WTC11 (cell line): ENCODE data around the gene APOBEC3B. TPM values are rescaled to one million over a fixed set of nuclear protein-coding genes. Genes with fewer than 3 reads are reported as not detected.

Experiments used
- ATAC-seq: fragments of 200-7000 bp; cut with Tn5 transposase; 2 replicates; pipeline ENCODE4 v1.10.0; 2021; ENCODE audit warnings: mild to moderate bottlenecking, moderate library complexity
- CTCF ChIA-PET: fragments of 300-600 bp; sonication (Branson Sonifier 250); formaldehyde crosslinking; loops from one replicate; lab custom pipeline; 2021; ENCODE audit warnings: antibody characterized with exemption; lab: Charles Lee
- POLR2A ChIA-PET: fragments of 350-600 bp; sonication (Branson Sonifier 250); formaldehyde crosslinking; loops from one replicate; lab custom pipeline; 2021; ENCODE audit warnings: antibody characterized with exemption; lab: Charles Lee
- DNase-seq: peaks from one replicate; pipeline ENCODE4 v3.0.0; 2021; ENCODE audit warnings: low spot score
- H3K27ac Mint-ChIP-seq: 2 replicates; pipeline ENCODE4 v1.8.0; 2021; ENCODE audit warnings: mixed read lengths
- H3K27me3 Mint-ChIP-seq: 2 replicates; pipeline ENCODE4 v1.8.0; 2021; ENCODE audit warnings: low read depth, mild to moderate bottlenecking, moderate library complexity, mixed read lengths
- H3K36me3 Mint-ChIP-seq: 2 replicates; pipeline ENCODE4 v1.8.0; 2021; ENCODE audit warnings: mixed read lengths
- H3K4me1 Mint-ChIP-seq: 2 replicates; pipeline ENCODE4 v1.8.0; 2022; ENCODE audit warnings: mixed read lengths
- H3K4me3 Mint-ChIP-seq: 2 replicates; pipeline ENCODE4 v1.8.0; 2021; ENCODE audit warnings: mild to moderate bottlenecking, moderate library complexity, mixed read lengths
- H3K9me3 Mint-ChIP-seq: 2 replicates; pipeline ENCODE4 v1.8.0; 2021; ENCODE audit warnings: mixed read lengths
- ATF3 ChIP-seq: sonication (generic); formaldehyde crosslinking; conservative IDR thresholded peaks from 2 replicates; pipeline ENCODE4 v1.8.1; 2022; ENCODE audit warnings: mild to moderate bottlenecking, missing genetic modification reagents
- HMGA2 ChIP-seq: fragments of 250-450 bp; sonication (Bioruptor Pico); IDR thresholded peaks from 2 replicates; pipeline ENCODE4 v1.4.0; 2021; ENCODE audit warnings: mild to moderate bottlenecking, moderate library complexity
- KAT7 ChIP-seq: sonication (generic); formaldehyde crosslinking; IDR thresholded peaks from 2 replicates; pipeline ENCODE4 v1.8.1; 2023; ENCODE audit warnings: missing genetic modification reagents, mild to moderate bottlenecking, borderline replicate concordance
- NR1H2 ChIP-seq: sonication (generic); formaldehyde crosslinking; IDR thresholded peaks from 2 replicates; pipeline ENCODE4 v1.9.0; 2021; ENCODE audit warnings: mild to moderate bottlenecking, moderate library complexity, missing genetic modification reagents
- TCF7 ChIP-seq: sonication (generic); formaldehyde crosslinking; IDR thresholded peaks from 2 replicates; pipeline ENCODE4 v1.8.0; 2022; ENCODE audit warnings: mild to moderate bottlenecking, low read depth, missing genetic modification reagents, moderate library complexity
- TEAD4 ChIP-seq: sonication (generic); formaldehyde crosslinking; IDR thresholded peaks from 2 replicates; pipeline ENCODE4 v1.8.0; 2022; ENCODE audit warnings: mild to moderate bottlenecking, missing genetic modification reagents
- ZBTB21 ChIP-seq: sonication (generic); formaldehyde crosslinking; IDR thresholded peaks from 2 replicates; pipeline ENCODE4 v1.8.1; 2023; ENCODE audit warnings: mild to moderate bottlenecking, missing genetic modification reagents, borderline replicate concordance
- ZNF232 ChIP-seq: sonication (generic); formaldehyde crosslinking; IDR thresholded peaks from 2 replicates; pipeline ENCODE4 v1.8.0; 2022; ENCODE audit warnings: mild to moderate bottlenecking, missing genetic modification reagents
- ZNF281 ChIP-seq: sonication (generic); formaldehyde crosslinking; IDR thresholded peaks from 2 replicates; pipeline ENCODE4 v1.8.0; 2023; ENCODE audit warnings: mild to moderate bottlenecking, missing genetic modification reagents
- ZNF425 ChIP-seq: fragments of 250-450 bp; sonication (Bioruptor Pico); conservative IDR thresholded peaks from 2 replicates; pipeline ENCODE4 v1.9.0; 2021; ENCODE audit warnings: mild to moderate bottlenecking
- total RNA-seq: library from RNA; stranded (reverse); gene quantifications from 3 replicates; pipeline ENCODE4 v1.2.3, GENCODE V29; 2021
- TF ChIP-seq, protein P1 (sequence below): sonication (generic); formaldehyde crosslinking; IDR thresholded peaks from 2 replicates; pipeline ENCODE4 v1.8.0; 2022; ENCODE audit warnings: mild to moderate bottlenecking, missing genetic modification reagents
- TF ChIP-seq, protein P2 (sequence below): sonication (generic); formaldehyde crosslinking; IDR thresholded peaks from 2 replicates; pipeline ENCODE4 v1.8.1; 2023; ENCODE audit warnings: mild to moderate bottlenecking, missing genetic modification reagents, borderline replicate concordance
- TF ChIP-seq, protein P3 (sequence below): sonication (generic); formaldehyde crosslinking; conservative IDR thresholded peaks from 2 replicates; pipeline ENCODE4 v1.8.1; 2023; ENCODE audit warnings: mild to moderate bottlenecking, low read depth, missing genetic modification reagents, moderate library complexity

APOBEC3B gene
- total RNA-seq, 1 experiment from 2014 or later = 4.0 TPM

- POLR2A ChIA-PET = no interaction called here
- TF ChIP-seq ZNF425 (CRISPR knock-in tag) (no peak), NR1H2 (CRISPR knock-in tag) (no peak)
- TF ChIP-seq, all 79 proteins: peak for 0
- Mint-ChIP-seq H3K36me3 (no peaks in the 10 kb centered on the region), H3K27ac (no peak overlapping the region), H3K4me3 (no peak overlapping the region), H3K9me3 (no peaks in the 10 kb centered on the region), H3K27me3 (no peaks in the 10 kb centered on the region; the same call in 1 of the 2 replicates), H3K4me1 (peaks cover 5% of the 10 kb centered on the region)
- CTCF ChIA-PET = no interaction called here
- ATAC-seq (no peak), DNase-seq (no peak)
Measured at GRCh38 chr22:38964989-38965388, 17.2 kb upstream of the APOBEC3B start.

GRCh38 chr22:38965614-38966379 lies 16.4 kb upstream of the APOBEC3B start:
- H3K36me3 Mint-ChIP-seq = no peaks in the 10 kb centered on the region
- CTCF ChIA-PET = interaction anchor here (1.2 to 1.6 kb wide), 3 partner anchors 37 to 96 kb away, joined by 3 to 6 read pairs (median 3); no protein-coding TSS in a partner anchor
- no peak overlapping the region for H3K4me3 Mint-ChIP-seq
- no peak overlapping the region for H3K27ac Mint-ChIP-seq
- POLR2A ChIA-PET = no interaction called here
- no peaks in the 10 kb centered on the region for H3K9me3 Mint-ChIP-seq
- ATAC-seq (no peak), DNase-seq (no peak)
- no peaks in the 10 kb centered on the region; the same call in 1 of the 2 replicates for H3K27me3 Mint-ChIP-seq
- peaks cover 5% of the 10 kb centered on the region for H3K4me1 Mint-ChIP-seq
- TF ChIP-seq NR1H2 (CRISPR knock-in tag) (no peak), TEAD4 (no peak), ZNF281 (CRISPR knock-in tag) (no peak), HMGA2 (CRISPR knock-in tag) (no peak)
- TF ChIP-seq, protein P1, sequence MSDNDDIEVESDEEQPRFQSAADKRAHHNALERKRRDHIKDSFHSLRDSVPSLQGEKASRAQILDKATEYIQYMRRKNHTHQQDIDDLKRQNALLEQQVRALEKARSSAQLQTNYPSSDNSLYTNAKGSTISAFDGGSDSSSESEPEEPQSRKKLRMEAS (CRISPR knock-in tag) = no peak
- TF ChIP-seq, protein P2, sequence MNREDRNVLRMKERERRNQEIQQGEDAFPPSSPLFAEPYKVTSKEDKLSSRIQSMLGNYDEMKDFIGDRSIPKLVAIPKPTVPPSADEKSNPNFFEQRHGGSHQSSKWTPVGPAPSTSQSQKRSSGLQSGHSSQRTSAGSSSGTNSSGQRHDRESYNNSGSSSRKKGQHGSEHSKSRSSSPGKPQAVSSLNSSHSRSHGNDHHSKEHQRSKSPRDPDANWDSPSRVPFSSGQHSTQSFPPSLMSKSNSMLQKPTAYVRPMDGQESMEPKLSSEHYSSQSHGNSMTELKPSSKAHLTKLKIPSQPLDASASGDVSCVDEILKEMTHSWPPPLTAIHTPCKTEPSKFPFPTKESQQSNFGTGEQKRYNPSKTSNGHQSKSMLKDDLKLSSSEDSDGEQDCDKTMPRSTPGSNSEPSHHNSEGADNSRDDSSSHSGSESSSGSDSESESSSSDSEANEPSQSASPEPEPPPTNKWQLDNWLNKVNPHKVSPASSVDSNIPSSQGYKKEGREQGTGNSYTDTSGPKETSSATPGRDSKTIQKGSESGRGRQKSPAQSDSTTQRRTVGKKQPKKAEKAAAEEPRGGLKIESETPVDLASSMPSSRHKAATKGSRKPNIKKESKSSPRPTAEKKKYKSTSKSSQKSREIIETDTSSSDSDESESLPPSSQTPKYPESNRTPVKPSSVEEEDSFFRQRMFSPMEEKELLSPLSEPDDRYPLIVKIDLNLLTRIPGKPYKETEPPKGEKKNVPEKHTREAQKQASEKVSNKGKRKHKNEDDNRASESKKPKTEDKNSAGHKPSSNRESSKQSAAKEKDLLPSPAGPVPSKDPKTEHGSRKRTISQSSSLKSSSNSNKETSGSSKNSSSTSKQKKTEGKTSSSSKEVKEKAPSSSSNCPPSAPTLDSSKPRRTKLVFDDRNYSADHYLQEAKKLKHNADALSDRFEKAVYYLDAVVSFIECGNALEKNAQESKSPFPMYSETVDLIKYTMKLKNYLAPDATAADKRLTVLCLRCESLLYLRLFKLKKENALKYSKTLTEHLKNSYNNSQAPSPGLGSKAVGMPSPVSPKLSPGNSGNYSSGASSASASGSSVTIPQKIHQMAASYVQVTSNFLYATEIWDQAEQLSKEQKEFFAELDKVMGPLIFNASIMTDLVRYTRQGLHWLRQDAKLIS (CRISPR knock-in tag) = no peak

- Mint-ChIP-seq H3K4me3 (no peak overlapping the region), H3K27me3 (no peaks in the 10 kb centered on the region; the same call in 1 of the 2 replicates), H3K27ac (no peak overlapping the region), H3K9me3 (no peaks in the 10 kb centered on the region), H3K36me3 (no peaks in the 10 kb centered on the region), H3K4me1 (peaks cover 5% of the 10 kb centered on the region)
- POLR2A ChIA-PET = no interaction called here
- ATAC-seq = no peak
- no peak for DNase-seq
- CTCF ChIA-PET = interaction anchor here (1.2 to 1.6 kb wide), 3 partner anchors 37 to 96 kb away, joined by 3 to 6 read pairs (median 3); no protein-coding TSS in a partner anchor
- TF ChIP-seq ZNF232 (CRISPR knock-in tag) = no peak
- TF ChIP-seq TCF7 (CRISPR knock-in tag) = no peak
- no peak for TF ChIP-seq ZBTB21 (CRISPR knock-in tag)
- no peak for TF ChIP-seq ATF3 (CRISPR knock-in tag)
- TF ChIP-seq, protein P3, sequence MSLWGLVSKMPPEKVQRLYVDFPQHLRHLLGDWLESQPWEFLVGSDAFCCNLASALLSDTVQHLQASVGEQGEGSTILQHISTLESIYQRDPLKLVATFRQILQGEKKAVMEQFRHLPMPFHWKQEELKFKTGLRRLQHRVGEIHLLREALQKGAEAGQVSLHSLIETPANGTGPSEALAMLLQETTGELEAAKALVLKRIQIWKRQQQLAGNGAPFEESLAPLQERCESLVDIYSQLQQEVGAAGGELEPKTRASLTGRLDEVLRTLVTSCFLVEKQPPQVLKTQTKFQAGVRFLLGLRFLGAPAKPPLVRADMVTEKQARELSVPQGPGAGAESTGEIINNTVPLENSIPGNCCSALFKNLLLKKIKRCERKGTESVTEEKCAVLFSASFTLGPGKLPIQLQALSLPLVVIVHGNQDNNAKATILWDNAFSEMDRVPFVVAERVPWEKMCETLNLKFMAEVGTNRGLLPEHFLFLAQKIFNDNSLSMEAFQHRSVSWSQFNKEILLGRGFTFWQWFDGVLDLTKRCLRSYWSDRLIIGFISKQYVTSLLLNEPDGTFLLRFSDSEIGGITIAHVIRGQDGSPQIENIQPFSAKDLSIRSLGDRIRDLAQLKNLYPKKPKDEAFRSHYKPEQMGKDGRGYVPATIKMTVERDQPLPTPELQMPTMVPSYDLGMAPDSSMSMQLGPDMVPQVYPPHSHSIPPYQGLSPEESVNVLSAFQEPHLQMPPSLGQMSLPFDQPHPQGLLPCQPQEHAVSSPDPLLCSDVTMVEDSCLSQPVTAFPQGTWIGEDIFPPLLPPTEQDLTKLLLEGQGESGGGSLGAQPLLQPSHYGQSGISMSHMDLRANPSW = no peak
- TF ChIP-seq KAT7 (CRISPR knock-in tag) = no peak
- no peak for TF ChIP-seq ZNF281 (CRISPR knock-in tag)
Measured at GRCh38 chr22:38966380-38966702, 15.8 kb upstream of the APOBEC3B start.
